ENCODE data around the gene PLEKHH1. TPM values are rescaled to one million over a fixed set of nuclear protein-coding genes. Genes with fewer than 3 reads are reported as not detected.
"Not testable (repeated sequence)": the region's sequence is repeated elsewhere in the genome, so short reads cannot be mapped to it uniquely, and the experiment has no call there.

PLEKHH1 gene
- total and polyA plus RNA-seq, 2 experiments from 2014 or later, result 12.8 to 19.5 TPM

DNA sequence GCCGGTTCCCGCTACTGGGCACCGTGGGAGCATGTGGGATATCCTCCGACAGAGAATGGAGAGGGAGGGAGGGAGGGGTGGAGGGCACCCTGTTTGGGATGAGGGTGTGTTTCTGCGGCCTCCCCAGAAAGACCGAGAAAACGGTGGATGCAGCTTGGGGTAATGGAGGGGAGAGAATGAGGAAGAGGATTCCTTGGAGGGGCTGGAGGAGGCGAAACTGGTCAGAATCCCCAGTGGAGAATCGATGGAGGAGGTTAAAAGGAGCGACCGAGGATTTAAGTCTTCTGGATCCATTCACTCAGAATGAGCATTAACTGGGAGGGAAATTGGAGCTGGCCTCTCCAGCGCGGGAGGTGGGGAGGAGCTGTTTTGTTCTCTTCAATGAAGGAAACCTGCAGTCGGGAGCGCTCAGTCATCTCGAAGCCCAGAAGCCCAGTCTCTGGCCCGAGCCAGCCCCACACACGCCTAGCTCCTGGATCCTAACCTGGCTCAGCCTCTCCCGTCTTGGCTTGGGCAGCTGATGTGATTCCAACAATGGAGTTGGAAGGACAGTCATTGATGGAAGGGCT, 87.2 kb downstream of the PLEKHH1 start:
- Histone ChIP-seq H3K9me3 (ENCODE audit: low read depth) (no peaks in the 10 kb centered on the region), H3K79me2 (no peaks in the 10 kb centered on the region), H4K20me1 (ENCODE audit: insufficient read depth, poor library complexity, severe bottlenecking) (no peaks in the 10 kb centered on the region), H3K4me2 (peak overlapping the region; percentile 92), H3K4me1 (ENCODE audit: insufficient read depth) (peaks cover 18% of the 10 kb centered on the region), H3K36me3 (replicated peaks; ENCODE audit: insufficient read depth, low read depth) (no peaks in the 10 kb centered on the region), H3K27ac (peak overlapping the region; percentile 89), H3K4me3 (peak overlapping the region; percentile 82), H3K27me3 (no peaks in the 10 kb centered on the region), H3K9me2 (replicated peaks; ENCODE audit: insufficient read depth) (no peaks in the 10 kb centered on the region), H2AFZ (peak overlapping the region; percentile 82)
- DNase-seq (ENCODE audit: low spot score), result peak; percentile 50
- 3% methylated on average over 15 of the region's 19 CpGs for WGBS (ENCODE audit: low lambda C conversion rate, missing lambda C conversion rate)
- TF ChIP-seq EZH2phosphoT487 (IDR thresholded peaks at IDR 0.05; ENCODE audit: low read depth, severe bottlenecking, unreplicated experiment) (no peak), EZH2 (IDR thresholded peaks at IDR 0.05; ENCODE audit: borderline replicate concordance) (no peak)
- TF ChIP-seq, protein P1, sequence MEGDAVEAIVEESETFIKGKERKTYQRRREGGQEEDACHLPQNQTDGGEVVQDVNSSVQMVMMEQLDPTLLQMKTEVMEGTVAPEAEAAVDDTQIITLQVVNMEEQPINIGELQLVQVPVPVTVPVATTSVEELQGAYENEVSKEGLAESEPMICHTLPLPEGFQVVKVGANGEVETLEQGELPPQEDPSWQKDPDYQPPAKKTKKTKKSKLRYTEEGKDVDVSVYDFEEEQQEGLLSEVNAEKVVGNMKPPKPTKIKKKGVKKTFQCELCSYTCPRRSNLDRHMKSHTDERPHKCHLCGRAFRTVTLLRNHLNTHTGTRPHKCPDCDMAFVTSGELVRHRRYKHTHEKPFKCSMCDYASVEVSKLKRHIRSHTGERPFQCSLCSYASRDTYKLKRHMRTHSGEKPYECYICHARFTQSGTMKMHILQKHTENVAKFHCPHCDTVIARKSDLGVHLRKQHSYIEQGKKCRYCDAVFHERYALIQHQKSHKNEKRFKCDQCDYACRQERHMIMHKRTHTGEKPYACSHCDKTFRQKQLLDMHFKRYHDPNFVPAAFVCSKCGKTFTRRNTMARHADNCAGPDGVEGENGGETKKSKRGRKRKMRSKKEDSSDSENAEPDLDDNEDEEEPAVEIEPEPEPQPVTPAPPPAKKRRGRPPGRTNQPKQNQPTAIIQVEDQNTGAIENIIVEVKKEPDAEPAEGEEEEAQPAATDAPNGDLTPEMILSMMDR (IDR thresholded peaks at IDR 0.05; ENCODE audit: poor library complexity), result no peak

DNA sequence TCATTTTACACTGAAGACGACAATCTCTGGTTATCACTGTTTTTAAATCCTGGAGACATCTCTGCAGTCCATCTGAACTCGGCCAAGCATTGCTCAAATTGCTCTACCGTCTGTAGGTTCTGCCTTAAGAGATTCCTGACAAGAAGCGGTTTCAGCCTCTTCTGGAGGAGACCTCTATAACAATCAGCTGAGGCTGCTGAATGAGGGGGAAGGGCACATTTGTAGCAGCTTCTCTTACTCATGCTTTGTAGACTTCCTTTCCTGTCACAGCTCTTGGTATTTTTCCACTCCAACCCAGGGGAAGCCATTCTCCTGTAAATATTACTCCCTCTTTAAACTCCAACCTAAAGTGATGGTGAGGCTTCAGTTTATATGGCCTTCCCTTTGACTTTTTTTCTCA, 89.6 kb downstream of the PLEKHH1 start:
- Histone ChIP-seq H3K36me3 (replicated peaks; ENCODE audit: insufficient read depth, low read depth) (no peaks in the 10 kb centered on the region), H3K4me1 (ENCODE audit: insufficient read depth) (peaks cover 18% of the 10 kb centered on the region), H4K20me1 (ENCODE audit: insufficient read depth, poor library complexity, severe bottlenecking) (no peaks in the 10 kb centered on the region), H3K9me3 (ENCODE audit: low read depth) (no peaks in the 10 kb centered on the region), H3K27me3 (no peaks in the 10 kb centered on the region), H3K4me2 (peak overlapping the region; percentile 19), H3K9me2 (replicated peaks; ENCODE audit: insufficient read depth) (no peaks in the 10 kb centered on the region), H3K79me2 (no peaks in the 10 kb centered on the region), H3K27ac (peak overlapping the region; percentile 75), H2AFZ (no peak overlapping the region), H3K4me3 (no peak overlapping the region)
- DNase-seq (ENCODE audit: low spot score), result peak; percentile 81
- no peak for TF ChIP-seq EZH2phosphoT487 (IDR thresholded peaks at IDR 0.05; ENCODE audit: low read depth, severe bottlenecking, unreplicated experiment)
- TF ChIP-seq, protein P1 (IDR thresholded peaks at IDR 0.05; ENCODE audit: poor library complexity), result no peak
- no peak for TF ChIP-seq EZH2 (IDR thresholded peaks at IDR 0.05; ENCODE audit: borderline replicate concordance)
- WGBS (ENCODE audit: low lambda C conversion rate, missing lambda C conversion rate), result 35% methylated on average over 4 of the region's 4 CpGs

DNA sequence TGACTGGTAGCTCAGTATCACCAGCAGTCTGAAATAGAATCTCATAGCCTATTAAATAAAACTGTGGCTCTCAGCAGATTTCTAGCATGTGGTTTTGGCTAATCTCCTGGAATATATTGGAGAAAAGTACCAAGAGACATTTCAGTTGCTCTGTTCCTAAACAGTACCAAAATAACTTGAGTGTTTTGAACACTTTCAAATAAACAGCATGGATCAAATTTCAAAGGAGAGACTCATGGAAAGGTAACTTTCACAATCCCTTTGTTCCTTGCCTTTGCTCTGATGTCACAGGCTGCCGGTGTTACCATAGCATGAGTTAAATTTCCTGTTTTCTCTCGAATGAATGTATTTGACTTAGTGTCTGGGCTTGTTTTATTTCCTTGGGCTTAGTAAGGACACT, 90.0 kb downstream of the PLEKHH1 start:
- WGBS (ENCODE audit: low lambda C conversion rate, missing lambda C conversion rate), result 30% methylated on average over 2 of the region's 2 CpGs
- H3K4me1 ChIP-seq (ENCODE audit: insufficient read depth), result peaks cover 18% of the 10 kb centered on the region
- no peak overlapping the region for H3K4me3 ChIP-seq
- peak overlapping the region; percentile 19 for H3K4me2 ChIP-seq
- H3K27ac ChIP-seq, result peak overlapping the region; percentile 75
- DNase-seq (ENCODE audit: low spot score), result peak; percentile 16
- no peaks in the 10 kb centered on the region for H3K9me2 ChIP-seq (replicated peaks; ENCODE audit: insufficient read depth)
- no peaks in the 10 kb centered on the region for H3K36me3 ChIP-seq (replicated peaks; ENCODE audit: insufficient read depth, low read depth)
- no peaks in the 10 kb centered on the region for H3K9me3 ChIP-seq (ENCODE audit: low read depth)
- H2AFZ ChIP-seq, result no peak overlapping the region
- H4K20me1 ChIP-seq (ENCODE audit: insufficient read depth, poor library complexity, severe bottlenecking), result no peaks in the 10 kb centered on the region
- no peaks in the 10 kb centered on the region for H3K79me2 ChIP-seq
- no peak for TF ChIP-seq EZH2phosphoT487 (IDR thresholded peaks at IDR 0.05; ENCODE audit: low read depth, severe bottlenecking, unreplicated experiment)
- no peak for TF ChIP-seq EZH2 (IDR thresholded peaks at IDR 0.05; ENCODE audit: borderline replicate concordance)
- TF ChIP-seq, protein P1 (IDR thresholded peaks at IDR 0.05; ENCODE audit: poor library complexity), result no peak
- H3K27me3 ChIP-seq, result no peaks in the 10 kb centered on the region

DNA sequence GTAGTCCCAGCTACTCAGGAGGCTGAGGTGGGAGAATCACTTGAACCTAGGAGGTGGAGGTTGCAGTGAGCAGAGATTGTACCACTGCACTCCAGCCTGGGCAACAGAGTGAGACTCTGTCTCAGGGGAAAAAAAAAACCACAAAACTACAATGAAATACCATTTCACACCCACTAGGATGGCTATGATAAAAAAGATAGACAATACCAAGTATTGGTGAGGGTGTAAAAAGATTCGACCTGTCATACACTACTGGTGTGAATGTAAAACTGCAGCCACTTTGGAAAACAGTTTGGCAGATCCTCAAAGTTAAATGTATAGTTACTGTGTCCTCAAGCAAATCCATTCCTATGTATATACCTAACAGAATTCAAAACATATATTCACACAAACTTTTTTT, 93.0 kb downstream of the PLEKHH1 start:
- not testable (repeated sequence) for H3K27ac ChIP-seq; H3K9me2 ChIP-seq (replicated peaks; ENCODE audit: insufficient read depth); H4K20me1 ChIP-seq (ENCODE audit: insufficient read depth, poor library complexity, severe bottlenecking); H3K79me2 ChIP-seq; H3K36me3 ChIP-seq (replicated peaks; ENCODE audit: insufficient read depth, low read depth); H3K27me3 ChIP-seq; H3K9me3 ChIP-seq (ENCODE audit: low read depth); H2AFZ ChIP-seq; H3K4me3 ChIP-seq; H3K4me2 ChIP-seq; DNase-seq (ENCODE audit: low spot score)
- peaks cover 12% of the 10 kb centered on the region for H3K4me1 ChIP-seq (ENCODE audit: insufficient read depth)
- 80% methylated on average over 1 of the region's 1 CpG for WGBS (ENCODE audit: low lambda C conversion rate, missing lambda C conversion rate)
